Measurements from ENCODE around the gene MACO1. TPM values are rescaled to one million over a fixed set of nuclear protein-coding genes. Genes with fewer than 3 reads are reported as not detected.

Gene MACO1
- total and polyA plus RNA-seq, 2 of the 8 experiments (the other 6 are each of a cell fraction or from before 2014, with no cell fraction given), result 3.5 to 15.1 TPM

DNA sequence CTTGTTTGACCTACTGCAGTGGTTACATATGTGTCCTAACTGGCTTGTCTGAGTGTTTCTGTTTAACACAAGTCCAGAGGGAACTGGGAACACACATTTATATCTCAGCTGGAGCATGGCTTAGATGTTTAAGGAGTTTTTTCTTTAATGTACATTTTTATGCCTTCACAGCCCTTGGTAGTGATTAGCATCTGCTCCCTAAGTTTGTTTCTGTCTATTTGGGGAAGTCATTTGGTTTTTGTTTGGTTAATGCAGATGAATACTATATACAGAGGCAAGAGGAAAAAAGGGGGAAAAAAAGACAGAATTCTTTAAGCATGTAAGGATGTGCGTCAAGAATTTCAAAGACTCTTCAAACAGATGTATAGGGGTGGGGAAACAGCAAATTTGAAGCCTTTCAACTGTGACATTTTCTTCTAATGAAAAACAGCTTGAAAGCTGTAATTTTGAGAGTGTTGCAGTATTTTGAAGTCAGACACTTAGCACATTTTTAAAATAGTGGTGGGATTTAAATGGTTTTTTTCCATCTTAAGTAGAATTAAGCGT lies 15.4 kb downstream of the MACO1 start (continued):
- TF ChIP-seq CHD1 (IDR thresholded peaks at IDR 0.05; ENCODE audit: low read depth, low read length), result no peak
